ENCODE results near the gene SLC6A9. TPM values are rescaled to one million over a fixed set of nuclear protein-coding genes. Genes with fewer than 3 reads are reported as not detected.

The SLC6A9 gene
- total RNA-seq, 1 donor from 2014 or later = 30.9 TPM

DNA sequence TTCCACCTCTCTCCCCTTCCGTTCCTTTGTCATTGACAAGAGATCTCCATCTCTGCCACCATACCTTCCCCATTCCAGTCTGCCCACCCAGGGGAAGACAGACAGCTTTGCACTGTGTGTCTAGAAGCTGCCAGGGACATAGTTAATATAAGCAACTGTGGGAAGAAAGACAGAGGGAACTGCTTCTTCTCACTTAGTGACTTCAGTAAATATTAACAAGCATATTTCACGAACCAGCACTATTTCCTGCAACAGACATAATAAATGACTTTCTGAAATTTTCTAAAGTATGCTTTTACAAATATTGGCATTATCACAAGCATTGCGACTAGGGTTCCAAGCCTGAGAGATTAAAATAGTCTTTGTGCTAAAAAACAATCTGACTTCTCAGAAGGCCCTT lies 43.2 kb upstream of the SLC6A9 start:
- Mint-ChIP-seq H3K36me3 (no peaks in the 10 kb centered on the region), H3K27me3 (ENCODE audit: low read depth) (peaks cover 27% of the 10 kb centered on the region), H3K27ac (no peak overlapping the region), H3K9me3 (no peaks in the 10 kb centered on the region), H3K4me1 (peaks cover 8% of the 10 kb centered on the region), H3K4me3 (no peak overlapping the region)
- TF ChIP-seq, protein P1, sequence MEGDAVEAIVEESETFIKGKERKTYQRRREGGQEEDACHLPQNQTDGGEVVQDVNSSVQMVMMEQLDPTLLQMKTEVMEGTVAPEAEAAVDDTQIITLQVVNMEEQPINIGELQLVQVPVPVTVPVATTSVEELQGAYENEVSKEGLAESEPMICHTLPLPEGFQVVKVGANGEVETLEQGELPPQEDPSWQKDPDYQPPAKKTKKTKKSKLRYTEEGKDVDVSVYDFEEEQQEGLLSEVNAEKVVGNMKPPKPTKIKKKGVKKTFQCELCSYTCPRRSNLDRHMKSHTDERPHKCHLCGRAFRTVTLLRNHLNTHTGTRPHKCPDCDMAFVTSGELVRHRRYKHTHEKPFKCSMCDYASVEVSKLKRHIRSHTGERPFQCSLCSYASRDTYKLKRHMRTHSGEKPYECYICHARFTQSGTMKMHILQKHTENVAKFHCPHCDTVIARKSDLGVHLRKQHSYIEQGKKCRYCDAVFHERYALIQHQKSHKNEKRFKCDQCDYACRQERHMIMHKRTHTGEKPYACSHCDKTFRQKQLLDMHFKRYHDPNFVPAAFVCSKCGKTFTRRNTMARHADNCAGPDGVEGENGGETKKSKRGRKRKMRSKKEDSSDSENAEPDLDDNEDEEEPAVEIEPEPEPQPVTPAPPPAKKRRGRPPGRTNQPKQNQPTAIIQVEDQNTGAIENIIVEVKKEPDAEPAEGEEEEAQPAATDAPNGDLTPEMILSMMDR (IDR thresholded peaks at IDR 0.05; ENCODE audit: unreplicated experiment) = no peak
- DNase-seq (ENCODE audit: low spot score in 2 of 2, unreplicated experiment in 2 of 2) = no peak

DNA sequence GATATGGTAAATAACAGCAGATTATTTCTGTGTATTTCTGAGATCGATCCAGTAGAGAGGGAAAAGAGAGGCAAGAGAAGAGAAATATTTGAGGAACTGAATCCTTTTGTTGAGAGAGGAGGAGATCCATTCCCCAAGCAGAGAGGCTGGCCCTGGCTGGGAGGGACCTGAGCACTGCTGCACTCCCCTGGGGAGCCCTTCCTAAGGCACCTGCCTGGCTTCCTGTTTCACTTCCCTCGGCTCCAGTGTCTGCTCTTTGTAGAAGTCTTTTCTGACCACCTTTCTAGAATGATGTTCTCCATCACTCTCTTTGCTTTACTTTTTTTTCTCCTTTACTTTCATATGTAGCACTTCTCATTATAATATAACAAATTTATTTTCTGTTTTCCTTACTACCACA lies 42.3 kb upstream of the SLC6A9 start:
- no peaks in the 10 kb centered on the region for H3K9me3 Mint-ChIP-seq
- TF ChIP-seq, protein P1 (IDR thresholded peaks at IDR 0.05; ENCODE audit: unreplicated experiment) = no peak
- peaks cover 8% of the 10 kb centered on the region for H3K4me1 Mint-ChIP-seq

DNA sequence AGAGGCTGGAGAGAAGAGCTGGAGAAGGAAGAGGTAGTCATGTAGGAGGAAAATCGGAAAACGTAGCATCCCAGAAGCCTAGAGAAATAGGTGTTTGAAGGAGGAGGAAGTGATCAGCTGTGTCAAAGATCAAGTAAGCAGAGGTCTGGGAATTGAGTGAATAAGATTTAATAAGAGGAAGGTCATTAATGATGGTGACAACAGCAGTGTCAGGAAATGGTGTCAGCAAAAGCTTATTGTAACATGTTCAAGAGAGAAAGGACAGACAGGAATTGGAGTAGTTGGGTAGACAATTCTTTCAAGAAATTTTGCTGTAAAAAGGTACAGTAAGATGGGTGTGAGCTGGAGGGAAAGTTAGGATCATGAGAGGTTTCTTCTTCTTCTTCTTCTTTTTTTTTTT lies 41.6 kb upstream of the SLC6A9 start:
- TF ChIP-seq, protein P1 (IDR thresholded peaks at IDR 0.05; ENCODE audit: unreplicated experiment) = no peak
- Mint-ChIP-seq H3K27me3 (ENCODE audit: low read depth) (peaks cover 27% of the 10 kb centered on the region), H3K4me1 (peaks cover 8% of the 10 kb centered on the region)

More for the DNA sequence above, 42.3 kb upstream of the SLC6A9 start:
- Mint-ChIP-seq H3K4me3 (no peak overlapping the region), H3K27me3 (ENCODE audit: low read depth) (peaks cover 27% of the 10 kb centered on the region), H3K27ac (no peak overlapping the region), H3K36me3 (no peaks in the 10 kb centered on the region)
- no peak for DNase-seq (ENCODE audit: low spot score in 2 of 2, unreplicated experiment in 2 of 2)

DNA sequence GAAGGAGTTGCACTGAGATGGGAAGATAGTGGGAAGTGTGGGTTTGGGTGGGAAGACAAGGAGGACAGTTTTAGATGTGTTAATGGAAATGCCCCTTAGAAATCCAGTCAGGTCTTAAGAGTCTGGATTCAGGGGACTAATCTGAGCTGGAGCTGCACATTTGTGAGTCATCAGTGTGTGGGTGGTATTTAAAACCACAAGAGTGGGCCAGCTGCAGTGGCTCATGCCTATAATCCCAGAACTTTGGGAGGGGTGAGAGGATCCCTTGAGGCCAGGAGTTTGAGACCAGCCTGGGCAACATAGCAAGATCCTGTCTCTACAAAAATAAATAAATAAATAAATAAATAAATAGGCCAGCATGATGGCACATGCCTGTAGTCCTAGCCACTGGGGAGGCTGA lies 40.9 kb upstream of the SLC6A9 start:
- TF ChIP-seq, protein P1 (IDR thresholded peaks at IDR 0.05; ENCODE audit: unreplicated experiment) = no peak
- Mint-ChIP-seq H3K9me3 (no peaks in the 10 kb centered on the region), H3K36me3 (no peaks in the 10 kb centered on the region), H3K4me1 (peaks cover 8% of the 10 kb centered on the region), H3K27ac (no peak overlapping the region), H3K27me3 (ENCODE audit: low read depth) (peaks cover 31% of the 10 kb centered on the region), H3K4me3 (no peak overlapping the region)
- DNase-seq (ENCODE audit: low spot score in 2 of 2, unreplicated experiment in 2 of 2) = no peak

More for the DNA sequence above, 41.6 kb upstream of the SLC6A9 start:
- Mint-ChIP-seq H3K9me3 (no peaks in the 10 kb centered on the region), H3K27ac (no peak overlapping the region), H3K4me3 (no peak overlapping the region), H3K36me3 (no peaks in the 10 kb centered on the region)
- DNase-seq (ENCODE audit: low spot score in 2 of 2, unreplicated experiment in 2 of 2) = no peak

DNA sequence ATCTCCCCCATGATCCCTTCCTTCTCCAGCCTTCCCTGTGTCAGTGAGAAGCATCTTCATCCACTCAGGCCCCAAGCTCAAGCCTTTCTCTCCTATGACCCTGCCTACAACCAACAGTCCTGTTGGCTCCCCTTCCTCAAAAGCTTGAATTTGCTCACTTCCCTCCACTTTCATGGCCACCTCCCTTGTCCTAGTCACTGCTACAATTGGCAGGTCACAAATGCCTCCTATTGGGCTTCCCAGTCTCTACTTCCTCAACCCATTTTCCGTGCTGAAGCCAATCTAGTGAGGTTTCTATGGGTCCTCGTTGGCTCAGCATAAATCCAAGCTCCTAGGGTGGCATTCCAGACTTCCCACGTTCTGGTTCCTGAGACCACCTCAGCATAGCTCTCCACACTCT lies 40.2 kb upstream of the SLC6A9 start:
- H3K4me1 Mint-ChIP-seq = peaks cover 7% of the 10 kb centered on the region
- no peak overlapping the region for H3K27ac Mint-ChIP-seq
- DNase-seq (ENCODE audit: low spot score in 2 of 2, unreplicated experiment in 2 of 2) = no peak
- H3K27me3 Mint-ChIP-seq (ENCODE audit: low read depth) = peaks cover 34% of the 10 kb centered on the region
- no peak overlapping the region for H3K4me3 Mint-ChIP-seq
- no peaks in the 10 kb centered on the region for H3K9me3 Mint-ChIP-seq
- H3K36me3 Mint-ChIP-seq = no peaks in the 10 kb centered on the region
- TF ChIP-seq, protein P1 (IDR thresholded peaks at IDR 0.05; ENCODE audit: unreplicated experiment) = no peak

DNA sequence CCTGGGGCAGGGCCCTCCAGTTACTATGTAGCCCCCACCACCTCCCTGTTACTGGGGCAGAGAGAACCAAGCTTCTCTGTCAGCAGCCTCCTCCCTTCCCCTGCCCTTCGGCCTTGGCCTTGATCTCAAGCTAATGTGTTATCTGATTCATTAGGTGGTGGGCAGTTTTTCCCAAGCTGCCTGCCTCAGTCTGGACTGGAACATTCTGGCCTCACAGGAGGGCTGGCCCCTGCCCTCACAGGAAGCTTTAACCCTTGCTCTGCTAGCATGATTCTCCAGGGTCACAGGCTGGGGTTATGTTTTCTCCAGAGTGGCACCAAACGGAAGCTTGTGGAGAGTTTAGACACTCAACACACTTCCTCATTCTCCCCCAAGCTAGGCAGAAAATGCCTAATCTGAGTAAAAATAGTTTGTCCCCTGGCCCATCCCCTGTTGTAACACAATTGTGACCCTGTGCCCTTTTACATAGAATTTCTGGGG lies 37.2 kb upstream of the SLC6A9 start:
- no peaks in the 10 kb centered on the region for H3K4me1 Mint-ChIP-seq
- H3K27me3 Mint-ChIP-seq (ENCODE audit: low read depth) = peaks cover 28% of the 10 kb centered on the region
- no peak overlapping the region for H3K4me3 Mint-ChIP-seq
- no peaks in the 10 kb centered on the region for H3K9me3 Mint-ChIP-seq
- TF ChIP-seq, protein P1 (IDR thresholded peaks at IDR 0.05; ENCODE audit: unreplicated experiment) = no peak
- no peak for DNase-seq (ENCODE audit: low spot score in 2 of 2, unreplicated experiment in 2 of 2)
- H3K36me3 Mint-ChIP-seq = no peaks in the 10 kb centered on the region
- H3K27ac Mint-ChIP-seq = no peak overlapping the region
